Measurements from ENCODE around the gene HIC1.

DNA sequence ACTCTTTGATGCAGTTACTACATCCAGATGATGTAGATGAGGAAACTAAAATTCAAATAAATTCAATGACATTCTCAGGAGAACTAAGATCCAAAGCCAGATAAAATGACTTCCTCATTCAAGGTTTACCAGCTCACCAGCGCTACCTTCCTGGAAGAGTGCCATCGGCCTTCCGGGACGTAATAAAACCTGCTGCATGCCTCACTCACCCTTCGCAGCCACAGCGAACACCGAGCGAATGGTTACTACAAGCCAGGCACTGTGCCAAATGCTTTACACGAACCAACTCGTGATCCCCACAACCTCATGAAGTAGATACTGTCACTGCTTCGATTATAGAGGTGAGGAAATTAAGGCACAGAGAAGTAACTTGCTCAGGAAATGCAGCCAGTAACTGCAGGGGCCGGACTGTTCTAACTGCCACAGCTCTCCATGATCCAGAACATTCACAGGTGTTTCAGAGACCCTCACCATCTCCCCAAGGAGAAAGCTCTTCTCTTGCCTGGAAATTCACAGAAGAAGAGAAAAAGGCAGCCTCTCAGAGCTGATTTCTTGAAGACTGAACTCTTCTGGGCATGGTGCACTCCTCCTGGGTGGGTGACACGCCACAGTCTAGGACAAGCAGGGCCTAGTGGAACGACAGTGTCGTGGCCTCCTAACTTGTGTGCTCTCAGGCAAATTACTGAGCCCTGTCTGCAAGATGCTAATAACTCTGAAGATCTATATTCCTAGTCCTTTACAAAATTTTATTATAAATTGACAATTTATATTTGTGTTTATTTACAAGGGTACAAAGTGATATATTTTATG is 46.8 kb downstream of the HIC1 start:
- no peak for TF ChIP-seq CTCF (IDR thresholded peaks at IDR 0.05)
- TF ChIP-seq POLR2AphosphoS5 (IDR thresholded peaks at IDR 0.05; ENCODE audit: insufficient read depth in 1 of 2, low read depth in 1 of 2), result no peak
